A673 (cell line): ENCODE data around the gene MACROD1. TPM values are rescaled to one million over a fixed set of nuclear protein-coding genes. Genes with fewer than 3 reads are reported as not detected.
A peak's percentile ranks its signal among the peaks of the same experiment; 100 is the strongest.

Experiments used
- BruUV-seq: library from RNA; stranded (reverse); fragments of 400-500 nt; replicated peaks from 2 replicates; lab custom pipeline; 2021; lab: Mats Ljungman, UMichigan
- CTCF ChIA-PET: fragments of 300-600 bp; sonication (Branson Sonifier 250); formaldehyde crosslinking; loops from one replicate; lab custom pipeline; 2022; ENCODE audit warnings: antibody characterized with exemption; lab: Charles Lee
- POLR2A ChIA-PET: fragments of 300-600 bp; sonication (Branson Sonifier 250); formaldehyde crosslinking; loops from one replicate; lab custom pipeline; 2022; ENCODE audit warnings: antibody characterized with exemption; ENCODE audit not compliant: low non-redundant PET; lab: Charles Lee
- DNase-seq: peaks from one replicate; pipeline ENCODE4 v3.0.0-alpha.2; 2015; ENCODE audit warnings: low spot score
- H3K27ac ChIP-seq: fragments of 200-600 bp; sonication (generic); 2 replicates; pipeline ENCODE4 v1.5.1; 2016; ENCODE audit warnings: mixed run types, low read depth, mild to moderate bottlenecking, mixed read lengths, antibody characterized with exemption, low read length; ENCODE audit not compliant: poor library complexity, severe bottlenecking
- H3K27me3 ChIP-seq: fragments of 200-600 bp; sonication (generic); replicated peaks from 2 replicates; pipeline ENCODE4 v1.6.1; 2017; ENCODE audit warnings: mixed run types, low read depth, mild to moderate bottlenecking, mixed read lengths, antibody characterized with exemption, low read length; ENCODE audit not compliant: insufficient read depth, poor library complexity
- H3K36me3 ChIP-seq: fragments of 200-600 bp; sonication (generic); 2 replicates; pipeline ENCODE4 v1.6.1; 2016; ENCODE audit warnings: mixed run types, mild to moderate bottlenecking, mixed read lengths, antibody characterized with exemption, low read length; ENCODE audit not compliant: insufficient read depth, poor library complexity, severe bottlenecking
- H3K4me1 ChIP-seq: fragments of 200-600 bp; sonication (generic); 2 replicates; pipeline ENCODE4 v1.6.1; 2017; ENCODE audit warnings: mixed run types, mild to moderate bottlenecking, mixed read lengths, antibody characterized with exemption, low read length; ENCODE audit not compliant: insufficient read depth, poor library complexity, severe bottlenecking
- H3K4me3 ChIP-seq: fragments of 200-600 bp; sonication (generic); 2 replicates; pipeline ENCODE4 v1.5.1; 2016; ENCODE audit warnings: low read depth, mixed run types, mild to moderate bottlenecking, mixed read lengths, low read length; ENCODE audit not compliant: poor library complexity, severe bottlenecking
- H3K9me3 ChIP-seq: fragments of 200-600 bp; sonication (generic); 2 replicates; pipeline ENCODE4 v1.6.1; 2016; ENCODE audit warnings: mixed run types, low read depth, mild to moderate bottlenecking, mixed read lengths, antibody characterized with exemption, low read length; ENCODE audit not compliant: poor library complexity, severe bottlenecking
- CTCF ChIP-seq: fragments of 300-800, 200-600 bp; sonication (generic); conservative IDR thresholded peaks from 2 replicates; pipeline ENCODE4 v1.5.1; 2017; ENCODE audit warnings: low read depth, mild to moderate bottlenecking, antibody characterized with exemption, low read length, moderate library complexity, mixed read lengths
- EZH2 ChIP-seq: fragments of 200-600 bp; sonication (generic); IDR thresholded peaks from 2 replicates; pipeline ENCODE4 v1.6.1; 2017; ENCODE audit warnings: borderline replicate concordance, low read depth, mild to moderate bottlenecking, mixed read lengths, antibody characterized with exemption, low read length; ENCODE audit not compliant: poor library complexity, severe bottlenecking
- intact Hi-C: fragments of 100-400 bp; cut with micrococcal nuclease; formaldehyde crosslinking; loops from one replicate; pipeline ENCODE4 v1.10.0; 2022; ENCODE audit not compliant: unreplicated experiment
- total RNA-seq: library from RNA; stranded (reverse); gene quantifications from 2 replicates; pipeline ENCODE4 v1.2.3, GENCODE V29; 2021

MACROD1 gene
- total RNA-seq, 1 experiment from 2014 or later, result 28.7 TPM

GRCh38 chr11:63951779-63952536 lies 214.0 kb downstream of the MACROD1 start:
- H3K36me3 ChIP-seq, result peaks cover 55% of the 10 kb centered on the region
- no peaks in the 10 kb centered on the region for H3K4me1 ChIP-seq
- H3K4me3 ChIP-seq, result no peak overlapping the region
- no peaks in the 10 kb centered on the region for H3K9me3 ChIP-seq
- DNase-seq, result no peak
- TF ChIP-seq EZH2 (no peak), CTCF (no peak)
- intact Hi-C loops, result no loop called here
- H3K27me3 ChIP-seq, result no peaks in the 10 kb centered on the region
- BruUV-seq, result no TSS peak
- H3K27ac ChIP-seq, result peak overlapping the region; percentile 29
- POLR2A ChIA-PET, result interaction anchor here (1.0 kb wide), 1 partner anchor 10 kb away, joined by 3 read pairs; no protein-coding TSS in a partner anchor
- CTCF ChIA-PET, result no interaction called here

Other genes starting within 250 kb of the MACROD1 start
- 3.9 and 7.6 TPM in 2 replicates for gene RCOR2, start 248.9 kb downstream of the MACROD1 start, total RNA-seq
- gene NAA40, start 227.1 kb downstream of the MACROD1 start, total RNA-seq, result 44.8 and 51.2 TPM in 2 replicates
- gene COX8A, start 191.5 kb downstream of the MACROD1 start, total RNA-seq, result 615 and 652 TPM in 2 replicates
- 136 and 140 TPM in 2 replicates for gene OTUB1, start 179.7 kb downstream of the MACROD1 start, total RNA-seq
- 0.45 and 1.9 TPM in 2 replicates for gene FLRT1, start 130.2 kb downstream of the MACROD1 start, total RNA-seq
- 565 and 577 TPM in 2 replicates for gene STIP1, start 20.1 kb upstream of the MACROD1 start, total RNA-seq
- gene FERMT3, start 40.6 kb upstream of the MACROD1 start, total RNA-seq, result 99.3 and 99.4 TPM in 2 replicates
- gene TRPT1, start 60.1 kb upstream of the MACROD1 start, total RNA-seq, result 43.6 and 59.6 TPM in 2 replicates
- gene NUDT22, start 60.2 kb upstream of the MACROD1 start, total RNA-seq, result 72.4 and 73.8 TPM in 2 replicates
- gene DNAJC4, start 64.4 kb upstream of the MACROD1 start, total RNA-seq, result 20.2 and 23.9 TPM in 2 replicates
- gene VEGFB, start 68.5 kb upstream of the MACROD1 start, total RNA-seq, result 93.3 and 108 TPM in 2 replicates
- 57.5 and 63.1 TPM in 2 replicates for gene FKBP2, start 75.0 kb upstream of the MACROD1 start, total RNA-seq
- gene PPP1R14B, start 80.8 kb upstream of the MACROD1 start, total RNA-seq, result 378 and 402 TPM in 2 replicates
- 45.3 and 51.1 TPM in 2 replicates for gene PLCB3, start 85.4 kb upstream of the MACROD1 start, total RNA-seq
- 48.4 and 62.2 TPM in 2 replicates for gene BAD, start 118.6 kb upstream of the MACROD1 start, total RNA-seq
- gene GPR137, start 119.7 kb upstream of the MACROD1 start, total RNA-seq, result 47.9 and 56.6 TPM in 2 replicates
- gene KCNK4, start 125.2 kb upstream of the MACROD1 start, total RNA-seq, result 0.26 TPM in 1 of 2 replicates, not detected in the other
- gene CATSPERZ, start 134.2 kb upstream of the MACROD1 start, total RNA-seq, result 1.4 TPM in 1 of 2 replicates, not detected in the other
- 56.2 and 63.8 TPM in 2 replicates for gene ESRRA, start 139.4 kb upstream of the MACROD1 start, total RNA-seq
- gene TRMT112, start 151.4 kb upstream of the MACROD1 start, total RNA-seq, result 254 and 270 TPM in 2 replicates
- 206 and 221 TPM in 2 replicates for gene PRDX5, start 152.0 kb upstream of the MACROD1 start, total RNA-seq
- gene CCDC88B, start 174.1 kb upstream of the MACROD1 start, total RNA-seq, result 0.47 and 0.76 TPM in 2 replicates
- 22.9 and 24.5 TPM in 2 replicates for gene RPS6KA4, start 193.0 kb upstream of the MACROD1 start, total RNA-seq